ENCODE measurements around the gene CELSR3.

Gene CELSR3

GRCh38 chr3:48698891-48699290 is 36.2 kb upstream of the CELSR3 start:
- TF ChIP-seq CREB1 (IDR thresholded peaks at IDR 0.05; ENCODE audit: low read depth) (no peak), MAX (IDR thresholded peaks at IDR 0.05) (no peak), TAF1 (IDR thresholded peaks at IDR 0.05; ENCODE audit: low read depth) (no peak), TCF12 (IDR thresholded peaks at IDR 0.05; ENCODE audit: low read depth) (no peak), CEBPB (IDR thresholded peaks at IDR 0.05) (no peak), FOXM1 (IDR thresholded peaks at IDR 0.05; ENCODE audit: borderline replicate concordance, low read depth) (no peak), RAD21 (IDR thresholded peaks at IDR 0.05; ENCODE audit: low read depth) (no peak), REST (IDR thresholded peaks at IDR 0.05; ENCODE audit: low read depth) (no peak), ZBTB7A (IDR thresholded peaks at IDR 0.05; ENCODE audit: low read depth) (no peak), EP300 (IDR thresholded peaks at IDR 0.05; ENCODE audit: borderline replicate concordance) (no peak), EGR1 (IDR thresholded peaks at IDR 0.05) (no peak), YY1 (IDR thresholded peaks at IDR 0.05; ENCODE audit: low read depth) (no peak), USF1 (IDR thresholded peaks at IDR 0.05) (no peak)

- no peak for TF ChIP-seq CREB1 (IDR thresholded peaks at IDR 0.05; ENCODE audit: low read depth)
- no peak for TF ChIP-seq EP300 (IDR thresholded peaks at IDR 0.05; ENCODE audit: borderline replicate concordance)
- TF ChIP-seq EGR1 (IDR thresholded peaks at IDR 0.05), result no peak
- TF ChIP-seq FOXM1 (IDR thresholded peaks at IDR 0.05; ENCODE audit: borderline replicate concordance, low read depth), result no peak
- no peak for TF ChIP-seq RAD21 (IDR thresholded peaks at IDR 0.05; ENCODE audit: low read depth)
- TF ChIP-seq USF1 (IDR thresholded peaks at IDR 0.05), result no peak
- TF ChIP-seq TCF12 (IDR thresholded peaks at IDR 0.05; ENCODE audit: low read depth), result no peak
- no peak for TF ChIP-seq YY1 (IDR thresholded peaks at IDR 0.05; ENCODE audit: low read depth)
- no peak for TF ChIP-seq TEAD4 (IDR thresholded peaks at IDR 0.05)
- no peak for TF ChIP-seq MAX (IDR thresholded peaks at IDR 0.05)
- no peak for TF ChIP-seq REST (IDR thresholded peaks at IDR 0.05; ENCODE audit: low read depth)
- TF ChIP-seq ZBTB7A (IDR thresholded peaks at IDR 0.05; ENCODE audit: low read depth), result no peak
- no peak for TF ChIP-seq CEBPB (IDR thresholded peaks at IDR 0.05)
- no peak for TF ChIP-seq NFIC (IDR thresholded peaks at IDR 0.05)
Observed at GRCh38 chr3:48697952-48698351, 35.3 kb upstream of the CELSR3 start.

GRCh38 chr3:48696601-48697000 is 33.9 kb upstream of the CELSR3 start:
- TF ChIP-seq TAF1 (IDR thresholded peaks at IDR 0.05; ENCODE audit: low read depth) (no peak), EP300 (IDR thresholded peaks at IDR 0.05; ENCODE audit: borderline replicate concordance) (no peak), FOXM1 (IDR thresholded peaks at IDR 0.05; ENCODE audit: borderline replicate concordance, low read depth) (no peak), YY1 (IDR thresholded peaks at IDR 0.05; ENCODE audit: low read depth) (no peak), CEBPB (IDR thresholded peaks at IDR 0.05) (no peak), CREB1 (IDR thresholded peaks at IDR 0.05; ENCODE audit: low read depth) (no peak), RAD21 (IDR thresholded peaks at IDR 0.05; ENCODE audit: low read depth) (no peak), TEAD4 (IDR thresholded peaks at IDR 0.05) (no peak), EGR1 (IDR thresholded peaks at IDR 0.05) (no peak), TCF12 (IDR thresholded peaks at IDR 0.05; ENCODE audit: low read depth) (no peak), NFIC (IDR thresholded peaks at IDR 0.05) (no peak), REST (IDR thresholded peaks at IDR 0.05; ENCODE audit: low read depth) (no peak), MAX (IDR thresholded peaks at IDR 0.05) (no peak), ZBTB7A (IDR thresholded peaks at IDR 0.05; ENCODE audit: low read depth) (no peak), USF1 (IDR thresholded peaks at IDR 0.05) (no peak)

- TF ChIP-seq TCF12 (IDR thresholded peaks at IDR 0.05; ENCODE audit: low read depth), result no peak
- no peak for TF ChIP-seq USF1 (IDR thresholded peaks at IDR 0.05)
- TF ChIP-seq TAF1 (IDR thresholded peaks at IDR 0.05; ENCODE audit: low read depth), result no peak
- no peak for TF ChIP-seq ZBTB7A (IDR thresholded peaks at IDR 0.05; ENCODE audit: low read depth)
- no peak for TF ChIP-seq YY1 (IDR thresholded peaks at IDR 0.05; ENCODE audit: low read depth)
- no peak for TF ChIP-seq FOXM1 (IDR thresholded peaks at IDR 0.05; ENCODE audit: borderline replicate concordance, low read depth)
- no peak for TF ChIP-seq EP300 (IDR thresholded peaks at IDR 0.05; ENCODE audit: borderline replicate concordance)
- TF ChIP-seq EGR1 (IDR thresholded peaks at IDR 0.05), result no peak
- TF ChIP-seq CEBPB (IDR thresholded peaks at IDR 0.05), result no peak
- TF ChIP-seq RAD21 (IDR thresholded peaks at IDR 0.05; ENCODE audit: low read depth), result no peak
- TF ChIP-seq CREB1 (IDR thresholded peaks at IDR 0.05; ENCODE audit: low read depth), result no peak
- no peak for TF ChIP-seq TEAD4 (IDR thresholded peaks at IDR 0.05)
- no peak for TF ChIP-seq MAX (IDR thresholded peaks at IDR 0.05)
Observed at GRCh38 chr3:48696156-48696555, 33.5 kb upstream of the CELSR3 start.
